ENCODE data around the gene SLIT1.

Gene SLIT1

GRCh38 chr10:97149079-97149531 is 36.7 kb downstream of the SLIT1 start:
- TF ChIP-seq CTCF (IDR thresholded peaks at IDR 0.05; ENCODE audit: insufficient read depth, low read depth, low read length, missing control alignments): no peak
- no peak overlapping the region for H3K4me3 ChIP-seq (ENCODE audit: low read length)
- DNase-seq (ENCODE audit: low read depth): no peak

DNA sequence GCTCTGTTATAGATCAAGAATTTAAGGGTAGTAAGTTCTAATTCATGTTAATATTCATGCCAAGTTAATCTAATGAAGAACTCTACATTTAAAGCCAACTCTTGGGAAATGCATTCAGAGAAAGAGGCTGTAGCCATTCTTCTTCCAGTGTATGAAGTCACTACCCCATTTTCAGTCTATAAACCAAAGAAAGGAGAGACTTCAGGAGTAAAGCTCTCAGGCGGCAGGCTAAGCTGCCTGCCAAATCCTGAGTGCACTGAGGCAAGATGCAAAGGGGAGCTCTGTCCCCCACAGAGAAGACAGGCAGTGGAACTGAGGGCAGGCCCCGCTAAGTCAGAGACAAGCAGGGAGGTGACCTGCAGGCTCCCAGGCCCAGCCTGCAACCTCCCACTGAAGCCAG is 41.5 kb downstream of the SLIT1 start:
- DNase-seq (ENCODE audit: low read depth): no peak
- no peak overlapping the region for H3K4me3 ChIP-seq (ENCODE audit: low read length)
- no peak for TF ChIP-seq CTCF (IDR thresholded peaks at IDR 0.05; ENCODE audit: insufficient read depth, low read depth, low read length, missing control alignments)

DNA sequence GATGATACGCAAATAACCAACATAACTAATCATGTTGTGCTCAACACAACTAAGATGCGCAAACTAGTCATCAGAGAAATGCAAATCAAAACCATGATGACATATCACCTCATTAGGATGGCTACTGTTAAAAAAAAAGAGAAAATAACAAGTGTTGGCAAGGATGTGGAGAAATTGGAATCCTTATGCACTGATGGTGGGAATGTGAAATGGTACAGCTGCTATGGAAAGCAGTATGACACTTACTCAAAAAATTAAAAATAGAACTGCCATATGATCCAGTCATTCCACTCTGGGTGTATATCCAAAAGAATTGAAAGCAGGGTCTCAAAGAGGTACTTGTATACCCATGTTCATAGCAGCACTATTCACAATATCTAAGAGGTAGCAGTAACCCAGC is 42.9 kb downstream of the SLIT1 start:
- no peak for DNase-seq (ENCODE audit: low read depth)
- no peak overlapping the region for H3K4me3 ChIP-seq (ENCODE audit: low read length)
- no peak for TF ChIP-seq CTCF (IDR thresholded peaks at IDR 0.05; ENCODE audit: insufficient read depth, low read depth, low read length, missing control alignments)

DNA sequence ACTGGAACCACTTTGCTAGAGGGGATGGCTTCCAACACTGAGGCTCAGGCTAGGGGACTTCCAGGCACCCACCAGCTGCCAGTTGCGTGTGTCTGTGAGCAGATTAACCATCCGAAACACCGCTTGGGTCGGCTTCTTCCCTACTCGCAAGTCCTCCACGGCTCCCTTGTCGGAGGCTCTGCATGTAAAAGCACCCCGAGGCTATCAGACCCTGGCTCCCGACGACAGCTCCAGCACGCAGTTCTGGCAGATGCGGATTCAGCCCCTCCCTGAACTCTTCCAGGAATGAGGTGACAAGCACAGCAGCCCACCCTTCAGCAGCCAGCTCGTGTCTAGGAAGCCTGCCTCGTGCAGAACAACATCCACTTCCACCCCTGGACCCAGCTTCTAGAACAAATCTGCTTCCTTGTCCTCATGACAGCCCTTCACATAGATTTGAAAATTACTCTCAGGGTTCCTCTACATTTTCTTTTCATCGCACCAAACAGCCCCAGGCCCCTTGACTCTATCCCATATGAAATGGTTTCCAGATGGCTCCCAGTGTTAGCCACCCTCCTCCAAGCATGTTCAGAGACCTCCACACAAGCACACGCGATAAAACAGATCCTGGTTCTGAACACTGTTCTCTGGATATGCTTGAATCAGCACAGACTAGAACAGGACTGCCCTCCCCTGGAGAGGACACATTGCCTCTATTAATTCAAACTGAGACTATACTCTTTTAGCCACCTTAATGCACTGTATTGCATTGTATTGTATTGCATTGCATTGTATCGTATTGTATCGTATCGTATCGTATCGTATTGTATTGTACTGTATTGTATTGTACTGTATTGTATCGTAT is 44.6 kb downstream of the SLIT1 start:
- no peak overlapping the region for H3K4me3 ChIP-seq (ENCODE audit: low read length)
- no peak for DNase-seq (ENCODE audit: low read depth)
- TF ChIP-seq CTCF (IDR thresholded peaks at IDR 0.05; ENCODE audit: insufficient read depth, low read depth, low read length, missing control alignments): no peak

DNA sequence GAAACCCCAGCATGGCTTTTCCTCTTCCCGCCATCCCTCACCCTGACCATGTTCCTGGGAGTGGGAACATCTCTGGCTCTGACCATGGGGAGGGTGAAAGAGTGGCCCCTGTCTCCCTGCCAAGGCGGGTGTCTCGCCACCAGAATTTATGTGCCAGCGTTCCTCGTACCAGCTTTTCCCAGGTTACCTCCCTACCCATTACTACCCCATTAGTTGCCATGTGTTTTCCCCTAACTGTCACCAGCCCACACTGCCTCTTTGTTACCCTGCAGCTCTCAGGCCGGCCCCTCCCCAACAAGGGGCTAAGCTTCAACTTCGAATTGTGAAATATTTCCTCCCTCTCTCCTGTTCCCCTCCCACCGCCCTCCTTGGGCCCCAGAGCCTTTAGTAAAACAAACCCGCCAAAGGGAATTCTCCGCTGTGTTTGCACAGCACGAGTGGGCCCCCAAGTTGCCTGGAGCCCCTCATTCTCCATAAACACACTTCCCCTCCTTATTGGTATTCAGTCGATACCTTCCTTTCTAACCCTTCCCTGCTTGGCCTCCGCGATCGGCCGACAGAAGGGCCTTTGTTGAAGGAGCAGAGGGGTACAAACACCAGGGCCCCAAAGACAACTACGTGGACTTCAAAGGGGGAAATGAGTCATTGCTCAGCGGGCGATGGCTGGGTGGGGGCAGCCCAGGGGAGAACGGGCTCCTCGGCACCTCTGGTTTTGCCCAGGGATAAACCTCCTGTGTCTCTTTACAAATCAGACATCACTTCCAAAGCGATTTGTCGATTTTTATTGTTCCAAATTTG is 45.5 kb downstream of the SLIT1 start:
- H3K4me3 ChIP-seq (ENCODE audit: low read length): no peak overlapping the region
- TF ChIP-seq CTCF (IDR thresholded peaks at IDR 0.05; ENCODE audit: insufficient read depth, low read depth, low read length, missing control alignments): no peak
- no peak for DNase-seq (ENCODE audit: low read depth)

GRCh38 chr10:97139651-97140048 is 46.1 kb downstream of the SLIT1 start:
- TF ChIP-seq CTCF (IDR thresholded peaks at IDR 0.05; ENCODE audit: insufficient read depth, low read depth, low read length, missing control alignments): no peak
- DNase-seq (ENCODE audit: low read depth): no peak
- no peak overlapping the region for H3K4me3 ChIP-seq (ENCODE audit: low read length)

Data from epithelial cell of esophagus (primary cell).